Embryonic facial prominence (tissue), 1 donor: Measurements from ENCODE around the gene KCNMB2.

Source experiments
- DNase-seq: peaks from one replicate; pipeline ENCODE4 v3.0.0-alpha.2; 2016; ENCODE audit errors: extremely low spot score

The KCNMB2 gene

GRCh38 chr3:178752843-178753242, 216.6 kb downstream of the KCNMB2 start:
- no peak for DNase-seq

DNA sequence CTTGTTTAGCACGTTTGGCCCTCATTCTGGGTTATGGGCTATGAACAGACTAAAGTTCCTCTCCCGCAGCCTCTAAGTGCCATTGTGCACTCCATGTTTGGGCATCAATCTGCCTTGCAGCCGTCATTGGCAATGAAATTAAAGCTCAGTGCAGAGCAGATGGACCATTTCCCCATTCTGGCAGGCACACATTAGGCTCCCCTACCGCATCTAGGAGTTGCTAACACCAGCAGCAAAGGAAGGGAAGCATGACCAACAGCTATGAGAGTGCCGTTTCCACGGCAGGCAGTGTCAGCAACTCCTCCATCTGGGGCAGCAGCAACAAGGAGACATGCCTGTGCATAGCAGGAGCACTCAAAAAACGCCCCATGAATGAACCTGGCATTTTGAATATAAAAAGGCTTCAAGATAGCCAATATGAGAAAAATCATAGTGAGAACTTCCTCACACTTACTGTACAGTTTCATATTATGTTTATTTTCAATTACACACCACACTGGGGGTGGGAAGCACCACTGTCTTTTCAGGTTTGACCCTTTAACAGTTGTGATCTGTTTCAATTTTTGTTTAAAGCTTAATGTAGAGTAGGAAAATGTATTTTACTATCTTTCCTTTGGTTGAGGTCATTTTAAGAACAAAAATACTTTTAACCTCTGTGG, 218.7 kb downstream of the KCNMB2 start:
- no peak for DNase-seq

DNA sequence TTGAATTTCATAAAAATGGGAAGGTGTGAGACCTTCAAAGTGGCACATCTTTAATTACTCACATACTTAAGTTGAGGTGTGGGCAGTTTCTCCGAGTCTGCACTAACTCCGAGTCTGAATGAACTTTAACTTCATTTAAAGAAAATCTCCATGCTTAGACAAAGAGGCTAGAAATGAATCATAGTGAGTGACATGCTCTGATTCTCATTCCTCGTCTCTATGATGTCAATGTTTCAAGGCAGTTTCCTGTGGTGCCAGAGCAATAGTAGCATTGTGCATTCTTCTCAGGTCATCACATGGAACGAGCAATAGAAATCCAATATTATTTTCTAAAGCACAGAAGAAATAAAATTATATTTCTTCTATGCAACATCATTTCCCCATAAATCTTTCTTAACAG, 224.8 kb downstream of the KCNMB2 start:
- DNase-seq, result no peak

DNA sequence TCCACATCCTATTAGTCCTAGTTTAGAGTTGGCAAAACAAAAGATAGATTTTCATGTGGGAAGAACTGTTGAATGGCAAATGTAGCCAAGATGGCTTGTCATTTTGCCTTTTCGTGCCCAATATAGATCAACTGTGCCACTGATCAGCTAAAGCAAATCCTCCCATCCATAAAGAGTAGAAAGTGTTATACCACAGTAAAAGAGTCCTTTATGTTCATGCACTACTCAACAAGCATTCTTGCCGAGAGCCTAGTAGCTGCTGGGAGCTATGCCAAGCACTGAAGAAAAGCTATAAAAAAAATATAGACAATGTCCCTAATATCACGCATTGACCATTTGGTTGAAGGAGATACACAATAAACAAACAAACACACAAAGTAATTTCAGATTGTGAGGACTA, 225.2 kb downstream of the KCNMB2 start:
- DNase-seq, result no peak

- DNase-seq, result no peak
Measured at GRCh38 chr3:178762385-178762784, 226.1 kb downstream of the KCNMB2 start.

DNA sequence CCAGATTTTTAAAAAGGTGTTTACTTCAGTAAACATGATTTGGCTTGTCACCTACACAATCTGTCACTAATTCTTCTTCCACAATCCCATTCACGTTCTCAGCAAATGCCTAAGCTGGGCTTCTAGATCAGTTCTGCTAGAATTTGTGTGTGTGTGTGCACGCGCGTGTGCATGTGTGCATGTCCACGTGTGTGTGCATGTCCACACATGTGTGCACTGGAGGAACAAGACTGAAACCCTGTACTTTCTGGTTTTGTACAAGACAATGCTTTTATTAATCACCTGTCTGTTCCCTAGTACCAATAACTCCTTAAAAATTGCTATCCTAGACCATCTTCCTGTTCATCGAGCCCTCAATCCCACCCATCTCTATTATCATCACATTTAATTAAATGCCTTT, 229.2 kb downstream of the KCNMB2 start:
- DNase-seq, result no peak

GRCh38 chr3:178767581-178767980, 231.3 kb downstream of the KCNMB2 start:
- no peak for DNase-seq

- DNase-seq, result no peak
Measured at GRCh38 chr3:178768072-178768864, 232.0 kb downstream of the KCNMB2 start.

- no peak for DNase-seq
Measured at GRCh38 chr3:178771511-178771910, 235.3 kb downstream of the KCNMB2 start.

GRCh38 chr3:178772746-178773145, 236.5 kb downstream of the KCNMB2 start:
- no peak for DNase-seq

GRCh38 chr3:178773358-178773757, 237.1 kb downstream of the KCNMB2 start:
- DNase-seq, result no peak

GRCh38 chr3:178777718-178778411, 241.6 kb downstream of the KCNMB2 start:
- DNase-seq, result no peak

DNA sequence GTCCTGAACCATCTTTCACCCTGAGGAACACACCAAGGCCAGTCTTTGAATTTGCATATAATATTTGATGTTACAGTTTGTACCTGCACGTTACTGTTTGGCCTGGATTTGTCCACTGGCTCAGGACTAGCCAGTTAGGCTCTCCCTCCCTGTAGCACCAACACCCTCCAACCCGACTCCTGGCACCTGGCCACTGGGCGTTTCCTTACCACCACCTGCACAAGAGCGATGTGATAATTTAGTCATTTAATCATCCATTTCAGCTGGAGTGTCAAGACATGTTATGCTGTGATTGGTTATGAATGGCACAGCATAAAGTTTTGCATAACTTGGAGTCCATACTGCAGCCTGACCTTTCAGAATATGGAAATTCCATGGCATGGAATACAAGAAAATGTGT, 242.4 kb downstream of the KCNMB2 start:
- no peak for DNase-seq

- no peak for DNase-seq
Measured at GRCh38 chr3:178785961-178786360, 249.7 kb downstream of the KCNMB2 start.

DNA sequence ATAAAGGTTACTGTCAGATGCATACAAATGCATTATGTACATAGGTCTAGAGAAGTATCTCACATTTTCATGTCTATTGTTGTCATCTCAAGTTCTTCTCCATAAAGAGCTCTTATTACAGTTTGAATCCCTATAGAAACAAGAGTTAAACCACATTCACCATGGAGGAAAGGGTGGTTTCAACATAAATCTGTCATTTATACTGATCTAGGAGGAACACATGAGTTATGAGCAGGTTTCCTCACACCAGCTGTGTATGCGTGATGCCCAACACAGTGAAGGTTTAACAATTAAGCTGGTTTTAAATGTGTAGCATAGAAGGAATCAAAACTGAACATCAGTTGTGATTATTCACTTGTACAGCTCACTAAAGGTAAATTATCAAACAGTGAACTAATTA, 251.7 kb downstream of the KCNMB2 start:
- no peak for DNase-seq

DNA sequence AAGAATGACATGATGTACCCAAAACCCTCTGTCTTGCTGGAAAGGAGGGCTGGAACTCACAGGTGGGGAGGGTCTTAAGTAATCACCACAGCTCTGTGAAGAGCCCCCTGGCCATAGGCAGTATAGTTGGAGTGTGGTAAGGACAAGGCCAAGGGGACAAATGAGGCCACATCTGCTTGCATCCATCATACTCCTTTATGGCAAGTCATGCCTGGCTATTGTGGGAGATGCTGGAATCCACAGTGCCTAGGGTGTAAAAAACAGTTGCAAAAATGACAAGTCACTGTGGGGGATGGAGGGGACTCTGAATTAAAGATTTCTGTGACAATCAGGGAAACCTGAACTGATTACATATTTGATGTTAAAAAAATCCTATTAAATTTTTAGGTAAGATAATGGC, 258.5 kb downstream of the KCNMB2 start:
- DNase-seq, result no peak

DNA sequence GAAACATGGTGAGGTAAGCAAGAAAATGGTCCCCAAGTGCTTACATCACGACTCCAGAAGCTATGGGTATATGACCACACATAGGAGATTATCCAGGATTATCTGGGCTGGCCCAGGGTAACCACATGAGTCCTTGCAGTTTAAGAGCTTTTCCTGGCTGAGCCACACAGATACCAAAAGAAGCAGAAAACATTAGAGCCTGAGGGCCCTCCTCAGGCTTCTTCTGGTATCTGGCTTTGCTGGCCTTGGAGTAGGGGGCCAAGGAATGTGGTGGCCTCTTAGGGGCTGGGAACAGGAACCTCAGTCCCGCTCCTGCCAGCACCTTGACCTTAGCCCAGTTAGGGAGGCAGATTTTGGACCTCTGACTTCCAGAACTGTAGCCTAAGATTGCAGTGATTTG, 259.1 kb downstream of the KCNMB2 start:
- no peak for DNase-seq

DNA sequence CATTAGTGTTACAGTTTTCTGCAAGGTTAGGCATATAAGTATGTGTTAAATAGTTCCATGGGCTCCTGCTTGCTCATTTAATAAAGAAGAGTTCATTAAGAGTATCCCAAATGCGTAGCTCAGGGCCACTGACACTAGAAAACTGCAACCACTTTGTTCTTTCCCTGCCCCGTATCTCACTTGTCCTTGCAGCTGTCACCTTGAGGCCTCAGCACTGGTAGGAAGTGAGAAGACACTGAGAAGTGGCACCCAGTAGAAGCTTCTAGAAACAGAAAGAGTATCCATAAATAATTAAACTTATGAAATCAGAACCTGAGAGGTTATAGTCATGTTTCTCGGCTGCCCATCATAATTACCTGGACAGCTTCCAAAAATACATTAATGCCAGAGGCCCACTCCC, 266.0 kb downstream of the KCNMB2 start:
- DNase-seq, result no peak

DNA sequence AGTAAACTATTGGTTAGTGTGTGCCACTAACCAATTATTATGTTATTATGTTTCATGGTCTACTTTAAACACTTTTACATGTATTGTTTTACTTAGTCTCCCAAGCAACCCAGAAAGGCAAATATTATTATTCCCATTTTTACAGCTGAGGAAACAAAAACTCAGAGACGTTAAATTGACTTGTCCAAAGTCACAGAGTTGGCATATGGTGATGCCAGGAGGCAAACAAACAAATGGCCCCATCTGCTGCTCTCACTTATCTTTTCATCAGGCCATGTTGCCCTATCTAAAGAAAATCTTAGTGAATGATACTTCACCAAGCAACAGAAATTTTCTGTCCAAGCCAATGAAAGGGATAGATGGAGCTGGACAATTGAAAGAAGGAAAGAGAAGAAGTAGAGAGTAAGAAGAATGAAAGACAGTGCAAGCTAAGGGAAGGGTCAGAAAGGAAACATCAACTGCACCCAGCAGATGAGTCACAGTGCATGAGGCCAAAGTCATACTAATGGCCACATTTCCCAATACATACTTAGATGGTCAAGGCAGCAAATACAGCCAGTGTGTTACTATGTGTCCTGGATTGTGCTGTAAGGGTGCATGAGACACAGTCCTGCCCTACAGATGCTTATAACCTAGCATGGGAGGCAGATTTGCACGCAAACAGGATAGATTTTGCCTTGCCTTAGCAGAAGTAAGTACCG, 266.9 kb downstream of the KCNMB2 start:
- DNase-seq, result no peak

DNA sequence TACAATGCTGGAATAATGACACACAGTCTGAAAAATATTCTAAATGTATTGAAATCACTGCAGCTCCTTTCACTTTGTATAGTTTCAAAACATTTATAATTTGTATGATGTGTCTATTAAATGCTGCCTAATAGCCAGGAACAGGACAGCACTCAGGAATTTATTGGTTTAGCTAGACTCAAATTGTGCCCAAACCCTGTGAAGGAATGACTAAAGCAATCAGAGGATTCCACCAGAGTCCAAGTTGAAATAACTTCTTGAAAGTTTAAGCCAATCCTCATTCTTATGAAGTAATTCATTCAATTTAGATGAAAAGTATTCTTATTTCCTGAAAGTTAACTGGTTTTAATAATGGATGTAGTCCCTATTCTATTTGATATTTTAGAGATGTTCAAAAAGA, 268.4 kb downstream of the KCNMB2 start:
- DNase-seq, result no peak

- no peak for DNase-seq
Measured at GRCh38 chr3:178805741-178806140, 269.5 kb downstream of the KCNMB2 start.

- DNase-seq, result no peak
Measured at GRCh38 chr3:178806651-178807050, 270.4 kb downstream of the KCNMB2 start.
